Peyer's patch (tissue), 4 donors: ENCODE results near the gene MSH5.

Experiments used
- POLR2A ChIP-seq, 2 donors: fragments of 450-650 bp; IDR thresholded peaks; one replicate each; pipeline ENCODE4 v1.5.1; 2017; ENCODE audit warnings: antibody characterized with exemption in 2 of 2, mild to moderate bottlenecking in 2 of 2, moderate library complexity in 2 of 2
- TF ChIP-seq, protein P1 (sequence below), 6 experiments: fragments of 450-650 bp in 4 of 6; fragments of 200-600 bp in 2 of 6; sonication (generic) in 1 of 6; IDR thresholded peaks; one replicate each; pipeline ENCODE4 v1.5.1; 2017 to 2019; ENCODE audit warnings: antibody characterized with exemption in 6 of 6, mild to moderate bottlenecking in 3 of 6, moderate library complexity in 1 of 6

DNA sequence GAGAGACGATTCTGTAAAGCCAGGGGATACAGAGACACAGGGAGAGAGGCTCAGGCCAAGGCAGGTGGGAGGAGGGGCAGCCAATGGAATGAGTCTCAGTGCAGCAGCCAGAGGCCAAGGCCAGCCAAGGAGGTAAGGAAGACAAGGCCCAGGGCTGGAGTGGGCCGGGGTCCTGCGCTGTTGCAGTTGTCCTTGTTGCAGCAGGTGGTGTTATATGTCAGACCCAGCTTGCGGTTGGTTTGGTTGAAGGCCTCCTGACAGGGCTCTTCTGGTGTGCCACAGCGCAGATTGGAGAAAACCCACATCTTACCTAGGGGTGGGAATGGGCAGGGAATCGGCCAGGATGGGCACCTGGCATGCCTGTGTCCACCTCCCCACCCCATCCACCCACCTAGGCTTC, 20.8 kb upstream of the MSH5 start:
- TF ChIP-seq, protein P1, sequence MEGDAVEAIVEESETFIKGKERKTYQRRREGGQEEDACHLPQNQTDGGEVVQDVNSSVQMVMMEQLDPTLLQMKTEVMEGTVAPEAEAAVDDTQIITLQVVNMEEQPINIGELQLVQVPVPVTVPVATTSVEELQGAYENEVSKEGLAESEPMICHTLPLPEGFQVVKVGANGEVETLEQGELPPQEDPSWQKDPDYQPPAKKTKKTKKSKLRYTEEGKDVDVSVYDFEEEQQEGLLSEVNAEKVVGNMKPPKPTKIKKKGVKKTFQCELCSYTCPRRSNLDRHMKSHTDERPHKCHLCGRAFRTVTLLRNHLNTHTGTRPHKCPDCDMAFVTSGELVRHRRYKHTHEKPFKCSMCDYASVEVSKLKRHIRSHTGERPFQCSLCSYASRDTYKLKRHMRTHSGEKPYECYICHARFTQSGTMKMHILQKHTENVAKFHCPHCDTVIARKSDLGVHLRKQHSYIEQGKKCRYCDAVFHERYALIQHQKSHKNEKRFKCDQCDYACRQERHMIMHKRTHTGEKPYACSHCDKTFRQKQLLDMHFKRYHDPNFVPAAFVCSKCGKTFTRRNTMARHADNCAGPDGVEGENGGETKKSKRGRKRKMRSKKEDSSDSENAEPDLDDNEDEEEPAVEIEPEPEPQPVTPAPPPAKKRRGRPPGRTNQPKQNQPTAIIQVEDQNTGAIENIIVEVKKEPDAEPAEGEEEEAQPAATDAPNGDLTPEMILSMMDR (IDR thresholded peaks at IDR 0.05) = no peak
- no peak for TF ChIP-seq POLR2A (IDR thresholded peaks at IDR 0.05)
